ENCODE results near the gene IQUB.

DNA sequence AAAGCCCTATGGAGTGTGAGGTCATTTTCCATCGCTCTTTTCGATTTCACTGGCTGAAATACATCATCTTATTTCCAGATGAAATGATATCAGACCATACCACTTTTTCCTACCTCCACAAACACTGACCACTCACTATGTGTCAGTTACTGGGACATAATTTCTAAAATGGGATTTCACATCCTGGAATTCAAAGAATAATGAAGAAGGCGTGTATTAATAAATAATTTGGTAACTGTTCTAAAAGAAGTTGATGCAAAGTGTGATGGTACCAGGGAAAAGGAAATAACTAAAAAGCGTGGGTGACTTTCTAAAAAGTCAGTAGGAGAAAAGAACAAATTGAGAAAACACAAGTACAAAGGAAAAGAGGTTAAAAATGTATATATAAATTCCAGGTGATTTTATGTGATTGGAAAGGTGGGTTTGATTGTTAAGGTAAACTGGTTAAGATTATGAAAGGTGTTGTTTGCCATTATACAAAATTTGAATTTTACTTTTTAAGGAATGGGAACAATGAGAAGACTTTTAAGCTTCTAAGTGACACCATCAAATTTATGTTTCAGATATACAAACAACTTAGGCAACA lies 24.0 kb upstream of the IQUB start:
- TF ChIP-seq, protein P1, sequence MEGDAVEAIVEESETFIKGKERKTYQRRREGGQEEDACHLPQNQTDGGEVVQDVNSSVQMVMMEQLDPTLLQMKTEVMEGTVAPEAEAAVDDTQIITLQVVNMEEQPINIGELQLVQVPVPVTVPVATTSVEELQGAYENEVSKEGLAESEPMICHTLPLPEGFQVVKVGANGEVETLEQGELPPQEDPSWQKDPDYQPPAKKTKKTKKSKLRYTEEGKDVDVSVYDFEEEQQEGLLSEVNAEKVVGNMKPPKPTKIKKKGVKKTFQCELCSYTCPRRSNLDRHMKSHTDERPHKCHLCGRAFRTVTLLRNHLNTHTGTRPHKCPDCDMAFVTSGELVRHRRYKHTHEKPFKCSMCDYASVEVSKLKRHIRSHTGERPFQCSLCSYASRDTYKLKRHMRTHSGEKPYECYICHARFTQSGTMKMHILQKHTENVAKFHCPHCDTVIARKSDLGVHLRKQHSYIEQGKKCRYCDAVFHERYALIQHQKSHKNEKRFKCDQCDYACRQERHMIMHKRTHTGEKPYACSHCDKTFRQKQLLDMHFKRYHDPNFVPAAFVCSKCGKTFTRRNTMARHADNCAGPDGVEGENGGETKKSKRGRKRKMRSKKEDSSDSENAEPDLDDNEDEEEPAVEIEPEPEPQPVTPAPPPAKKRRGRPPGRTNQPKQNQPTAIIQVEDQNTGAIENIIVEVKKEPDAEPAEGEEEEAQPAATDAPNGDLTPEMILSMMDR (IDR thresholded peaks at IDR 0.05; ENCODE audit: insufficient read depth, low read length, poor library complexity, severe bottlenecking) = no peak
- no peak for TF ChIP-seq EZH2phosphoT487 (conservative IDR thresholded peaks at IDR 0.05; ENCODE audit: low read length)

Measured in SU-DHL-6 (cell line).